H9 (cell line): Measurements from ENCODE around the gene MUS81. TPM values are rescaled to one million over a fixed set of nuclear protein-coding genes. Genes with fewer than 3 reads are reported as not detected.

Experiments used
- DNase-seq: peaks from one replicate; pipeline ENCODE4 v3.0.0-alpha.2; 2017
- H2AFZ ChIP-seq: one replicate; pipeline ENCODE4 v1.6.1; 2013; ENCODE audit warnings: mild to moderate bottlenecking, low read length, control low read depth, moderate library complexity
- H2AK5ac ChIP-seq: 2 replicates; pipeline ENCODE4 v1.6.1; 2013; ENCODE audit warnings: low read length, control low read depth, mixed read lengths; ENCODE audit not compliant: insufficient read length
- H2BK120ac ChIP-seq: one replicate; pipeline ENCODE4 v1.6.1; 2013; ENCODE audit warnings: low read depth, mild to moderate bottlenecking, low read length, control low read depth, inconsistent platforms; ENCODE audit not compliant: poor library complexity, severe bottlenecking
- H2BK12ac ChIP-seq: 2 replicates; pipeline ENCODE4 v1.6.1; 2013; ENCODE audit warnings: low read length, control low read depth, mixed read lengths, low read depth; ENCODE audit not compliant: insufficient read length
- H2BK15ac ChIP-seq: 2 replicates; pipeline ENCODE4 v1.6.1; 2013; ENCODE audit warnings: low read depth, low read length, control low read depth
- H2BK20ac ChIP-seq: one replicate; pipeline ENCODE4 v1.6.1; 2013; ENCODE audit warnings: low read depth, mild to moderate bottlenecking, low read length, control low read depth, inconsistent platforms; ENCODE audit not compliant: poor library complexity, severe bottlenecking
- H2BK5ac ChIP-seq: 2 replicates; pipeline ENCODE4 v1.6.1; 2013; ENCODE audit warnings: low read length, control low read depth, mixed read lengths; ENCODE audit not compliant: insufficient read length
- H3K14ac ChIP-seq: 2 replicates; pipeline ENCODE4 v1.6.1; 2013; ENCODE audit warnings: low read length, control low read depth; ENCODE audit not compliant: insufficient read depth
- H3K18ac ChIP-seq: 2 replicates; pipeline ENCODE4 v1.6.1; 2013; ENCODE audit warnings: low read depth, mild to moderate bottlenecking, mixed read lengths, low read length, control low read depth; ENCODE audit not compliant: insufficient read length
- H3K23ac ChIP-seq: 2 replicates; pipeline ENCODE4 v1.6.1; 2013; ENCODE audit warnings: low read length, control low read depth, mixed read lengths, low read depth; ENCODE audit not compliant: insufficient read length
- H3K23me2 ChIP-seq: 2 replicates; pipeline ENCODE4 v1.6.1; 2013; ENCODE audit warnings: low read depth, mild to moderate bottlenecking, mixed read lengths, low read length, control low read depth; ENCODE audit not compliant: insufficient read length, poor library complexity, severe bottlenecking
- H3K27ac ChIP-seq: 2 replicates; pipeline ENCODE4 v1.5.1; 2013; ENCODE audit warnings: low read length, control low read depth, mixed read lengths, low read depth; ENCODE audit not compliant: insufficient read length
- H3K27me3 ChIP-seq: 2 replicates; pipeline ENCODE4 v1.6.1; 2013; ENCODE audit warnings: low read length, control low read depth, inconsistent platforms; ENCODE audit not compliant: insufficient read depth
- H3K4ac ChIP-seq: 2 replicates; pipeline ENCODE4 v1.6.1; 2013; ENCODE audit warnings: low read depth, mild to moderate bottlenecking, control low read depth, inconsistent platforms, low read length, moderate library complexity
- H3K4me1 ChIP-seq: 2 replicates; pipeline ENCODE4 v1.6.1; 2013; ENCODE audit warnings: low read length, control low read depth, inconsistent platforms; ENCODE audit not compliant: insufficient read depth
- H3K4me2 ChIP-seq: 2 replicates; pipeline ENCODE4 v1.6.1; 2013; ENCODE audit warnings: low read length, control low read depth, mixed read lengths; ENCODE audit not compliant: insufficient read length, insufficient read depth
- H3K56ac ChIP-seq: 2 replicates; pipeline ENCODE4 v1.6.1; 2013; ENCODE audit warnings: low read depth, mild to moderate bottlenecking, mixed read lengths, low read length, control low read depth; ENCODE audit not compliant: insufficient read length
- H3K79me1 ChIP-seq: 2 replicates; pipeline ENCODE4 v1.6.1; 2013; ENCODE audit warnings: low read depth, mild to moderate bottlenecking, moderate library complexity, low read length, control low read depth, inconsistent platforms; ENCODE audit not compliant: insufficient read depth, poor library complexity, severe bottlenecking
- H3K79me2 ChIP-seq: 2 replicates; pipeline ENCODE4 v1.6.1; 2013; ENCODE audit warnings: low read length, control low read depth, inconsistent platforms; ENCODE audit not compliant: insufficient read depth
- H3K9ac ChIP-seq: 2 replicates; pipeline ENCODE4 v1.6.1; 2013; ENCODE audit warnings: low read length, control low read depth, mixed read lengths; ENCODE audit not compliant: insufficient read length; ENCODE audit errors: extremely low read depth
- H3K9me3 ChIP-seq: one replicate; pipeline ENCODE4 v1.6.1; 2013; ENCODE audit warnings: low read depth, low read length, inconsistent platforms; ENCODE audit not compliant: control insufficient read depth
- H3T11ph ChIP-seq: one replicate; pipeline ENCODE4 v1.6.1; 2013; ENCODE audit warnings: mild to moderate bottlenecking, low read length, control low read depth, inconsistent platforms
- H4K20me1 ChIP-seq: one replicate; pipeline ENCODE4 v1.6.1; 2013; ENCODE audit not compliant: control insufficient read depth, insufficient read length, insufficient read depth
- H4K5ac ChIP-seq: 2 replicates; pipeline ENCODE4 v1.6.1; 2013; ENCODE audit warnings: low read depth, mild to moderate bottlenecking, mixed read lengths, low read length, control low read depth; ENCODE audit not compliant: insufficient read length
- H4K8ac ChIP-seq: replicated peaks from 2 replicates; pipeline ENCODE4 v1.6.1; 2013; ENCODE audit warnings: low read length, control low read depth, mixed read lengths, low read depth; ENCODE audit not compliant: insufficient read length
- H4K91ac ChIP-seq: 2 replicates; pipeline ENCODE4 v1.6.1; 2013; ENCODE audit warnings: low read depth, mild to moderate bottlenecking, moderate library complexity, mixed read lengths, low read length, control low read depth; ENCODE audit not compliant: insufficient read length
- H3K27ac Mint-ChIP-seq, 3 experiments: 2 replicates in 2 of 3; 3 replicates in 1 of 3; pipeline ENCODE4 v1.8.0; 2020 to 2021; ENCODE audit warnings: mixed read lengths in 3 of 3, mild to moderate bottlenecking in 1 of 3, moderate library complexity in 1 of 3
- H3K27me3 Mint-ChIP-seq: 2 replicates; pipeline ENCODE4 v1.8.0; 2021; ENCODE audit warnings: low read depth, mild to moderate bottlenecking, moderate library complexity, mixed read lengths
- H3K36me3 Mint-ChIP-seq, 3 experiments: 2 replicates in 2 of 3; 3 replicates in 1 of 3; pipeline ENCODE4 v1.8.0; 2020 to 2021; ENCODE audit warnings: low read depth in 3 of 3, mixed read lengths in 3 of 3; ENCODE audit not compliant: insufficient read depth in 1 of 3
- H3K4me1 Mint-ChIP-seq, 2 experiments: 2 replicates each; pipeline ENCODE4 v1.8.0; 2020; ENCODE audit warnings: mixed read lengths in 2 of 2
- H3K4me3 Mint-ChIP-seq, 2 experiments: 2 replicates in 1 of 2; 3 replicates in 1 of 2; pipeline ENCODE4 v1.8.0; 2020 to 2021; ENCODE audit warnings: mild to moderate bottlenecking in 2 of 2, mixed read lengths in 2 of 2, moderate library complexity in 1 of 2
- H3K9me3 Mint-ChIP-seq, 2 experiments: 2 replicates in 1 of 2; 3 replicates in 1 of 2; pipeline ENCODE4 v1.8.0; 2020; ENCODE audit warnings: mild to moderate bottlenecking in 2 of 2, mixed read lengths in 2 of 2, moderate library complexity in 1 of 2
- WGBS: extraction: QIAGEN DNeasy Blood & Tissue Kit; methylation state at CpG from one replicate; pipeline ENCODE4 v1.1.7; 2013; ENCODE audit warnings: missing lambda C conversion rate, low lambda C conversion rate, mixed read lengths; ENCODE audit not compliant: insufficient read length; ENCODE audit errors: extremely low coverage; 5-methylcytosine and 5-hydroxymethylcytosine counted together
- total RNA-seq: library from RNA; stranded (reverse); gene quantifications from 2 replicates; pipeline ENCODE4 v1.2.1, GENCODE V29; 2021
- TF ChIP-seq, protein P1 (sequence below): fragments of 200-600 bp; sonication (generic); conservative IDR thresholded peaks from 3 replicates; pipeline ENCODE4 v1.8.0; 2021; ENCODE audit warnings: antibody characterized with exemption, mild to moderate bottlenecking

Gene MUS81
- total RNA-seq, 1 experiment from 2014 or later = 49.2 TPM

DNA sequence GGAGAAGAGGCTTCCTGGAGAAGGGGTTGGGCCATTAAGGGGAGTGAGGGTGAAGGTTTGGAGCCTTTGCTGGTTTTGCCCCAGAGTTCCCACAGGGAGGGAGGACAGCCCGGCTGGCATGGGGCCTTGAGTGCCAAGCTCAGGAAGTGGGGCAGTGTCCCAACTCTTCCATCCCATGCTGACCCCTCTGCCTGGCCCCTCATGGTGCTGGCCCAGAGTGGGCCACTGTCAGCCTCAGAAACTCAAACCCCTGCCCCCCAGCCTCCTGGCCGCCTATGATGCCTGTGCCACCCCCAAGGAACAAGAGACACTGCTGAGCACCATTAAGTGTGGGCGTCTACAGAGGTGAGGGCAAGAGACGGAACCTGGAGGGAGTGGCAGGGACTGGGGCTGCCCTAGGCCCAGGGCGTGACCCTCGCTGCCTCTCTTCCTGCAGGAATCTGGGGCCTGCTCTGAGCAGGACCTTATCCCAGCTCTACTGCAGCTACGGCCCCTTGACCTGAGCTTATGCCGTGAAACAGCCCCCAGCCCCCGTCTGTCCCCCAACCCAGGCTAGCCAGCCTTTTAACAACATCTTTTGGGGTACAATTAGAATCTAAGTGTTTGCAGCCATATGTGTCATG lies 5.4 kb downstream of the MUS81 start:
- no peak overlapping the region for H2BK12ac ChIP-seq
- no peak overlapping the region for H3K4me2 ChIP-seq
- no peaks in the 10 kb centered on the region for H3K9me3 Mint-ChIP-seq
- no peak overlapping the region for H2BK15ac ChIP-seq
- TF ChIP-seq, protein P1, sequence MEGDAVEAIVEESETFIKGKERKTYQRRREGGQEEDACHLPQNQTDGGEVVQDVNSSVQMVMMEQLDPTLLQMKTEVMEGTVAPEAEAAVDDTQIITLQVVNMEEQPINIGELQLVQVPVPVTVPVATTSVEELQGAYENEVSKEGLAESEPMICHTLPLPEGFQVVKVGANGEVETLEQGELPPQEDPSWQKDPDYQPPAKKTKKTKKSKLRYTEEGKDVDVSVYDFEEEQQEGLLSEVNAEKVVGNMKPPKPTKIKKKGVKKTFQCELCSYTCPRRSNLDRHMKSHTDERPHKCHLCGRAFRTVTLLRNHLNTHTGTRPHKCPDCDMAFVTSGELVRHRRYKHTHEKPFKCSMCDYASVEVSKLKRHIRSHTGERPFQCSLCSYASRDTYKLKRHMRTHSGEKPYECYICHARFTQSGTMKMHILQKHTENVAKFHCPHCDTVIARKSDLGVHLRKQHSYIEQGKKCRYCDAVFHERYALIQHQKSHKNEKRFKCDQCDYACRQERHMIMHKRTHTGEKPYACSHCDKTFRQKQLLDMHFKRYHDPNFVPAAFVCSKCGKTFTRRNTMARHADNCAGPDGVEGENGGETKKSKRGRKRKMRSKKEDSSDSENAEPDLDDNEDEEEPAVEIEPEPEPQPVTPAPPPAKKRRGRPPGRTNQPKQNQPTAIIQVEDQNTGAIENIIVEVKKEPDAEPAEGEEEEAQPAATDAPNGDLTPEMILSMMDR = no peak
- H4K8ac ChIP-seq = no peak overlapping the region
- H4K91ac ChIP-seq = no peak overlapping the region
- H3K27me3 ChIP-seq = no peaks in the 10 kb centered on the region; the same call in 1 of the 2 replicates
- peaks cover 5% of the 10 kb centered on the region for H3K23me2 ChIP-seq
- H3K14ac ChIP-seq = no peak overlapping the region
- no peak overlapping the region for H2BK5ac ChIP-seq
- H3K18ac ChIP-seq = no peak overlapping the region
- H3K4ac ChIP-seq = no peak overlapping the region
- no peak overlapping the region for H3K27ac ChIP-seq
- no peak overlapping the region for H3K56ac ChIP-seq
- H2AFZ ChIP-seq = no peak overlapping the region
- H3K4me1 Mint-ChIP-seq = peaks cover 18 to 19% of the 10 kb centered on the region in 2 experiments
- H3K9ac ChIP-seq = no peak overlapping the region
- no peaks in the 10 kb centered on the region for H4K20me1 ChIP-seq
- H3K9me3 ChIP-seq = no peaks in the 10 kb centered on the region
- H3T11ph ChIP-seq = no peak overlapping the region
- WGBS = no CpG with 5 or more reads among the region's 9 CpGs
- no peak for DNase-seq
- no peak overlapping the region for H4K5ac ChIP-seq
- H3K79me2 ChIP-seq = no peaks in the 10 kb centered on the region
- no peak overlapping the region for H3K27ac Mint-ChIP-seq
- H3K4me3 Mint-ChIP-seq = no peak overlapping the region; a peak in 2 of 5 replicates
- H2BK20ac ChIP-seq = no peak overlapping the region
- no peak overlapping the region for H3K23ac ChIP-seq
- H3K27me3 Mint-ChIP-seq = peaks cover 4% of the 10 kb centered on the region
- no peak overlapping the region for H2AK5ac ChIP-seq
- no peaks in the 10 kb centered on the region for H3K4me1 ChIP-seq
- H3K79me1 ChIP-seq = no peaks in the 10 kb centered on the region
- H3K36me3 Mint-ChIP-seq = peaks cover 24 to 41% (median 40%) of the 10 kb centered on the region in 3 experiments; a peak in 6 of 7 replicates
- H2BK120ac ChIP-seq = no peak overlapping the region
